Measurements from ENCODE around the gene CSRNP3. TPM values are rescaled to one million over a fixed set of nuclear protein-coding genes. Genes with fewer than 3 reads are reported as not detected.

CSRNP3 gene
- total and polyA plus RNA-seq, 10 donors = 0.30 to 7.4 (median 3.4) TPM

DNA sequence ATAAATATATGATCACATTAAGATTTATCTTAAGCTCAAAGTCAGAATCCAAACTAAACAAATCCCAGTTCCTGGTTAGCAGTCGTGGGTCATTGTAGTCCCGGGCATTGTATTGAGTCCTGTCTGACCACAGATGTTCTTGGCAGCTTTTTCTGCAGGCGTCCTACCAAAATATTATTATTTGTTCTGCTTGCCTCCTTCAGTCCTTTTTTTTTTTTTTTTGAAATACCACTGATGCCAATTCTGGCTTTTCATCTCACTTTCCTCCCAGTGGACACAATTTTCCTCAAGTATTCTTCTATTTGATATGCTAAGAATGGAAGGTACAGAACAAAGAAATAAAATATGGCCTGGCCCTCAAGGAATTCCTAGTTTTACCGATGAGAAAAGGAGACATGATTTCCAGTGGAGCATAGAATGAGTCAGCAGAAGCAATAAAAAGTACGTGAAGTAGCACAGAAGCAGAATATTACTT lies 151.6 kb downstream of the CSRNP3 start:
- Histone ChIP-seq H3K36me3 (no peaks in the 10 kb centered on the region), H3K27ac (no peak overlapping the region), H3K27me3 (replicated peaks in 1 of 7) (no peaks in the 10 kb centered on the region), H3K9me3 (peaks cover 0 to 18% (median 13%) of the 10 kb centered on the region in 8 donors), H3K4me3 (no peak overlapping the region), H3K4me1 (no peaks in the 10 kb centered on the region)
- no peak for TF ChIP-seq POLR2AphosphoS5 (IDR thresholded peaks at IDR 0.05)
- TF ChIP-seq, protein P1, sequence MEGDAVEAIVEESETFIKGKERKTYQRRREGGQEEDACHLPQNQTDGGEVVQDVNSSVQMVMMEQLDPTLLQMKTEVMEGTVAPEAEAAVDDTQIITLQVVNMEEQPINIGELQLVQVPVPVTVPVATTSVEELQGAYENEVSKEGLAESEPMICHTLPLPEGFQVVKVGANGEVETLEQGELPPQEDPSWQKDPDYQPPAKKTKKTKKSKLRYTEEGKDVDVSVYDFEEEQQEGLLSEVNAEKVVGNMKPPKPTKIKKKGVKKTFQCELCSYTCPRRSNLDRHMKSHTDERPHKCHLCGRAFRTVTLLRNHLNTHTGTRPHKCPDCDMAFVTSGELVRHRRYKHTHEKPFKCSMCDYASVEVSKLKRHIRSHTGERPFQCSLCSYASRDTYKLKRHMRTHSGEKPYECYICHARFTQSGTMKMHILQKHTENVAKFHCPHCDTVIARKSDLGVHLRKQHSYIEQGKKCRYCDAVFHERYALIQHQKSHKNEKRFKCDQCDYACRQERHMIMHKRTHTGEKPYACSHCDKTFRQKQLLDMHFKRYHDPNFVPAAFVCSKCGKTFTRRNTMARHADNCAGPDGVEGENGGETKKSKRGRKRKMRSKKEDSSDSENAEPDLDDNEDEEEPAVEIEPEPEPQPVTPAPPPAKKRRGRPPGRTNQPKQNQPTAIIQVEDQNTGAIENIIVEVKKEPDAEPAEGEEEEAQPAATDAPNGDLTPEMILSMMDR (IDR thresholded peaks at IDR 0.05 in 8 of 11, conservative IDR thresholded peaks at IDR 0.05 in 3 of 11) = no peak
- no peak for DNase-seq
- intact Hi-C loops (cut with DNase I; ENCODE audit: low total_unique reads) = no loop called here
- WGBS, 5 donors = 77 to 87% (median 79%) methylated on average over 5 of the region's 5 CpGs

DNA sequence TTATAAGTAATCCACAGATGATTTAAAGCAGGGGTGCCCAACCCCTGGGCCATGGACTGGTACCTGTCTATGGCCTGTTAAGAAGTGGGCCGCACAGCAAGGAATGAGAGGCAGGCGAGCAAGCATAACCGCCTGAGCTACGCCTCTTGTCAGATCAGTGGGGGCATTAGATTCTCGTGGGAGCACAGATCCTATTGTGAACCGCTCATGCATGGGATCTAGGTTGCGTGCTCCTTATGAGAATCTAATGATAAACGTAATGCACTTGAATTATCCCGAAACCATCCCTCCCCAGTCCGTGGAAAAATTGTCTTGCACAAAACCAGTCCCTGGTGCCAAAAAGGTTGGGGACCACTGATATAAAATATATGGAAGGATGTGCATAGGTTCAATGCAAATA lies 153.7 kb downstream of the CSRNP3 start:
- TF ChIP-seq POLR2AphosphoS5 (IDR thresholded peaks at IDR 0.05) (no peak), POLR2A (IDR thresholded peaks at IDR 0.05) (no peak)
- TF ChIP-seq, protein P1 (IDR thresholded peaks at IDR 0.05 in 8 of 11, conservative IDR thresholded peaks at IDR 0.05 in 3 of 11) = no peak
- DNase-seq = no peak
- intact Hi-C loops (cut with DNase I; ENCODE audit: low total_unique reads) = no loop called here
- no peaks in the 10 kb centered on the region for H3K27me3 ChIP-seq (replicated peaks in 1 of 7)
- H3K27ac ChIP-seq = no peak overlapping the region
- 91 to 95% (median 94%) methylated on average over 10 of the region's 10 CpGs for WGBS, 5 donors
- H3K9me3 ChIP-seq = no peaks in the 10 kb centered on the region
- no peaks in the 10 kb centered on the region for H3K4me1 ChIP-seq
- H3K36me3 ChIP-seq = no peaks in the 10 kb centered on the region
- H3K4me3 ChIP-seq = no peak overlapping the region

DNA sequence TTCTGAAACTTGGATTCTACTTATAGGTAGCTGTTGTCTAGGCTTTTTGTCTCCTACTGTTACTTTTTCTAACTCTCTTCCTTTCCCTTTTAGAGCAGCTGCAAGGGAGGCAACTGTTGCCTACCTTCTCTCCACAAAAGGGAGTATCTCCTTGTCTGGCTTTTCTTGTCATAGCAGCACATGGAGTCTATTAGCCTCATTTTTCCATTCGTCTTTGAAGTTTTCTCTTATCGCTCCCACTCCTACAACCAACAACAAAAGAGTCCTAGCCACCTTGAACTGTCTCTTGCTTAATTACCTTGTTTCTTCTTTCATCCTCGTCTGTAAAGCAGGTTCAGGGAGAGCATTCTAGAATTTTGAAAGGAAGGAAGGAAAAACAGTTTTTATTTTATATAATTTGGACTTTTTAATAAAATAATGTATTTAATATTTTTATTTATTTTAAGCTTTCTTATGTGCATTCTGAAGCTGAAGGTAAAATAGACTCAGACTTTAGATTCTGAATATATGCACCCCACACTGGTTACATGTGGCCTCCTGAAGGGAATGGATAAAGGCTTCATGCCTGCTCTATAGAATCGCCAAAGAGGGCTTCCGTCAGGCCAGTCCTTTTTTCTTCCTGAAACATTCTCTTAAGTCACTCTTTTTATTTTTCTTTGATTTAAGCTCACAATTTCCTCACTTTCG lies 154.4 kb downstream of the CSRNP3 start:
- DNase-seq = no peak
- Histone ChIP-seq H3K4me3 (no peak overlapping the region), H3K36me3 (no peaks in the 10 kb centered on the region), H3K27ac (no peak overlapping the region), H3K27me3 (replicated peaks in 1 of 7) (no peaks in the 10 kb centered on the region), H3K9me3 (no peaks in the 10 kb centered on the region), H3K4me1 (no peaks in the 10 kb centered on the region)
- 86 to 96% (median 88%) methylated on average over 6 of the region's 6 CpGs for WGBS, 5 donors
- intact Hi-C loops (cut with DNase I; ENCODE audit: low total_unique reads) = no loop called here
- no peak for TF ChIP-seq POLR2A (IDR thresholded peaks at IDR 0.05)
- TF ChIP-seq, protein P1 (IDR thresholded peaks at IDR 0.05 in 8 of 11, conservative IDR thresholded peaks at IDR 0.05 in 3 of 11) = no peak
- no peak for TF ChIP-seq POLR2AphosphoS5 (IDR thresholded peaks at IDR 0.05)

DNA sequence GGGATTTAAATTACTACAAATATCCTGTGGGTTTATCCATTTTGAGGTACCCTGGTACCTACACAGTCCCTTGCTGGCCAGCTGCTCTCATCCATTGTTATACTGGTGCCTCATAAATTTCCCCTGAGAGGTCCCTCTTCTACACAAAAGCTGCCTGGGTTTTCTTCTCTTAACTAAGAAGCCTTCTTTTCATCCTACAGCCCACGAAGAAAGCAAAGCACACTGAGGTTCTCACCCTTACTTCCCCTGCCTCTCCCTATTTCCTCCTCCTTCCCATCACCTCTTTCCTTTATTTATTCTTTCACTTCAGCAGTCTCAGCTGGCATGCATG lies 154.9 kb downstream of the CSRNP3 start:
- DNase-seq = no peak
- no peak overlapping the region for H3K4me3 ChIP-seq
- H3K27me3 ChIP-seq (replicated peaks in 1 of 7) = no peaks in the 10 kb centered on the region
- no peaks in the 10 kb centered on the region for H3K9me3 ChIP-seq
- H3K27ac ChIP-seq = no peak overlapping the region
- no peaks in the 10 kb centered on the region for H3K36me3 ChIP-seq
- TF ChIP-seq POLR2AphosphoS5 (IDR thresholded peaks at IDR 0.05) (no peak), POLR2A (IDR thresholded peaks at IDR 0.05) (no peak)
- TF ChIP-seq, protein P1 (IDR thresholded peaks at IDR 0.05 in 8 of 11, conservative IDR thresholded peaks at IDR 0.05 in 3 of 11) = no peak
- 55 to 78% (median 61%) methylated on average over 1 of the region's 1 CpG for WGBS, 5 donors
- no peaks in the 10 kb centered on the region for H3K4me1 ChIP-seq
- intact Hi-C loops (cut with DNase I; ENCODE audit: low total_unique reads) = no loop called here

Measured in spleen (tissue), 11 donors.